KMS-11 (cell line): Measurements from ENCODE around the gene RNF133.

ENCODE experiments used
- H2AFZ ChIP-seq: fragments of 200-600 bp; sonication (generic); 2 replicates; pipeline ENCODE4 v1.6.1; 2016; ENCODE audit warnings: antibody characterized with exemption, mixed run types, low read depth
- H3K27ac ChIP-seq: fragments of 200-600 bp; sonication (generic); 2 replicates; pipeline ENCODE4 v1.6.1; 2016; ENCODE audit warnings: mild to moderate bottlenecking, mixed run types
- H3K27me3 ChIP-seq: fragments of 200-600 bp; sonication (generic); 2 replicates; pipeline ENCODE4 v1.6.1; 2017; ENCODE audit warnings: mild to moderate bottlenecking, low read depth, mixed run types, moderate library complexity; ENCODE audit not compliant: insufficient read depth
- H3K36me3 ChIP-seq: fragments of 200-600 bp; sonication (generic); 2 replicates; pipeline ENCODE4 v1.6.1; 2017; ENCODE audit warnings: mild to moderate bottlenecking, mixed run types; ENCODE audit not compliant: insufficient read depth
- H3K4me1 ChIP-seq: fragments of 200-600 bp; sonication (generic); 2 replicates; pipeline ENCODE4 v1.6.1; 2016; ENCODE audit warnings: mild to moderate bottlenecking, low read depth, mixed run types; ENCODE audit not compliant: poor library complexity, severe bottlenecking
- H3K4me2 ChIP-seq: fragments of 200-600 bp; sonication (generic); 2 replicates; pipeline ENCODE4 v1.7.0; 2016; ENCODE audit warnings: mild to moderate bottlenecking, mixed run types
- H3K4me3 ChIP-seq: fragments of 200-600 bp; sonication (generic); IDR thresholded peaks from 2 replicates; pipeline ENCODE4 v1.6.1; 2017; ENCODE audit warnings: low read depth, low read length, mixed read lengths; ENCODE audit not compliant: insufficient read depth
- H3K79me2 ChIP-seq: fragments of 200-600 bp; sonication (generic); 2 replicates; pipeline ENCODE4 v1.6.1; 2016; ENCODE audit warnings: low read depth, mixed run types; ENCODE audit not compliant: insufficient read depth
- H3K9ac ChIP-seq: fragments of 200-600 bp; sonication (generic); 2 replicates; pipeline ENCODE4 v1.6.1; 2016; ENCODE audit warnings: mild to moderate bottlenecking, mixed run types
- H4K20me1 ChIP-seq: fragments of 200-600 bp; sonication (generic); 2 replicates; pipeline ENCODE4 v1.6.1; 2016; ENCODE audit warnings: mild to moderate bottlenecking, mixed run types; ENCODE audit not compliant: insufficient read depth
- TF ChIP-seq, protein P1 (sequence below): fragments of 200-600 bp; sonication (generic); conservative IDR thresholded peaks from 2 replicates; pipeline ENCODE4 v1.6.1; 2017; ENCODE audit warnings: low read depth, mild to moderate bottlenecking, antibody characterized with exemption, low read length, moderate library complexity, mixed read lengths

The RNF133 gene

DNA sequence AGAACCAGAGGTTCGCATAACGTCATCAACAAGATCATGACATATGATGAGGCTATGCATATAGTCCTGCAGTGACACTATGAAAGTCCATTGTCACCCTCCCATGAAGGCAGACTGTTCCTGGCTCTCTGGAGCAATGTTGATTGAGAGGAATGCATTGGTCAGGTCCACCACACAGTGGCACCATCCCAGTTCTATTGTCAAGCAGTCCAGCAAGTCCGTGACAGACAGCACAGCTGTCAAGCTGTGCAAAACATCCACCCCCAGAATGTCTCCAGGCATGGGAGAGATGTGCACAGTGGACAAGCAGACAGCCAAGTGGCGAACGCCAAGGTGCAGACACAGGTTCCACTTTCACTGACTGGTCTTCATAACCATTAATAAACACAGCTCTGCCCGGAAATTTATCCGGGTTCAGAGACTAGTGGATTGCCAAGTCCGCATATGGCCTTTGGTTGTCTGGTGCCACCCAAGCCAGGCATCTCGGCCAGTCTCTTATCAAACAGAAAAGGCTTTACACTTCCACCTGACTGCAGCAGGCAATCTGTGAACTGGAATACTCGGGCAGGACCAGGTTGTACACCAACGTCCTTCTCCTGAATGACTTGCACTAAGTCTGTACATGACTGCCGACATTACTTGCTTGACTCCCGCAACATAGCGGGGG, 7.2 kb downstream of the RNF133 start:
- no peak overlapping the region for H2AFZ ChIP-seq
- TF ChIP-seq, protein P1, sequence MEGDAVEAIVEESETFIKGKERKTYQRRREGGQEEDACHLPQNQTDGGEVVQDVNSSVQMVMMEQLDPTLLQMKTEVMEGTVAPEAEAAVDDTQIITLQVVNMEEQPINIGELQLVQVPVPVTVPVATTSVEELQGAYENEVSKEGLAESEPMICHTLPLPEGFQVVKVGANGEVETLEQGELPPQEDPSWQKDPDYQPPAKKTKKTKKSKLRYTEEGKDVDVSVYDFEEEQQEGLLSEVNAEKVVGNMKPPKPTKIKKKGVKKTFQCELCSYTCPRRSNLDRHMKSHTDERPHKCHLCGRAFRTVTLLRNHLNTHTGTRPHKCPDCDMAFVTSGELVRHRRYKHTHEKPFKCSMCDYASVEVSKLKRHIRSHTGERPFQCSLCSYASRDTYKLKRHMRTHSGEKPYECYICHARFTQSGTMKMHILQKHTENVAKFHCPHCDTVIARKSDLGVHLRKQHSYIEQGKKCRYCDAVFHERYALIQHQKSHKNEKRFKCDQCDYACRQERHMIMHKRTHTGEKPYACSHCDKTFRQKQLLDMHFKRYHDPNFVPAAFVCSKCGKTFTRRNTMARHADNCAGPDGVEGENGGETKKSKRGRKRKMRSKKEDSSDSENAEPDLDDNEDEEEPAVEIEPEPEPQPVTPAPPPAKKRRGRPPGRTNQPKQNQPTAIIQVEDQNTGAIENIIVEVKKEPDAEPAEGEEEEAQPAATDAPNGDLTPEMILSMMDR, result no peak
- H3K27me3 ChIP-seq, result no peaks in the 10 kb centered on the region
- no peaks in the 10 kb centered on the region for H3K36me3 ChIP-seq
- no peak overlapping the region for H3K9ac ChIP-seq
- H3K79me2 ChIP-seq, result no peaks in the 10 kb centered on the region
- H3K4me3 ChIP-seq, result no peak overlapping the region
- H4K20me1 ChIP-seq, result no peaks in the 10 kb centered on the region
- no peaks in the 10 kb centered on the region for H3K4me1 ChIP-seq
- no peak overlapping the region for H3K27ac ChIP-seq
- no peak overlapping the region for H3K4me2 ChIP-seq

DNA sequence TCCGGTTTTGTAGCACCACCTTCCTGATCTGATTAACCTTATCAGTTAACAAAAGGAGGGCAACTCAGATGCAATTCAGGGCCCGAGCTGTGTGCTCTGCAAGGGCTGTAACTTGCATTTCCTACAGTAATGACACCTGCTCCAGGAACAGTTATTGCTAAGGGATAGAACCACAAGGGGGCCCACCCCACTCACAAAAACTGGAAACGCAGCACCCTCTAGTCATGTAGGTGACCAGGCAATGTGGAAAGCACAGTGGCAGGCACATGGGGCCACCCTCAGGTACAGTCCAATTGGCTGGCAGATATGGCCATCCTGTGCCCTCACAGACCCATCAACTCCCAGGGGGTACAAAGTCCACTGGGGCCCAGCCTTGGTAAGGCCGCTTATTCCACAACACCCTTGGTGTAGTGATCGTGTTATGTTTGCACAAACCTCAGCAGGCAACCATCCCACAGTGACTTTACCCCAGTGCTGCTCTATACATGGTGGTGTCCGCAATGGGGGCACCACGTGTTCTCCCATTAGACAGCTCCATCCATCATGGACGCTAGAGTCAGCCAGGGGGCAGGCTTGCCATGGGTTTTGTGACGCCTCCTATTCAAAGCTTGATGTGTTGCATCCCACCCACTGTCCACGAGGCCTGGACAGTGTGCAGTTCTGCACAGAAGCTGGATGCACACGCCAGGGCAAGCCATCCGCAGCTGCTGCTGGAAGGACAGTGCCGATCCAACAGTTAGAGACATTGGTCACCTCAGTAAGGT, 9.4 kb downstream of the RNF133 start:
- H2AFZ ChIP-seq, result no peak overlapping the region
- H3K79me2 ChIP-seq, result no peaks in the 10 kb centered on the region
- TF ChIP-seq, protein P1, result no peak
- no peaks in the 10 kb centered on the region for H3K4me1 ChIP-seq
- H3K27me3 ChIP-seq, result no peaks in the 10 kb centered on the region
- H3K4me3 ChIP-seq, result no peak overlapping the region
- no peaks in the 10 kb centered on the region for H3K36me3 ChIP-seq
- H4K20me1 ChIP-seq, result no peaks in the 10 kb centered on the region
- no peak overlapping the region for H3K27ac ChIP-seq
- H3K4me2 ChIP-seq, result no peak overlapping the region
- H3K9ac ChIP-seq, result no peak overlapping the region

DNA sequence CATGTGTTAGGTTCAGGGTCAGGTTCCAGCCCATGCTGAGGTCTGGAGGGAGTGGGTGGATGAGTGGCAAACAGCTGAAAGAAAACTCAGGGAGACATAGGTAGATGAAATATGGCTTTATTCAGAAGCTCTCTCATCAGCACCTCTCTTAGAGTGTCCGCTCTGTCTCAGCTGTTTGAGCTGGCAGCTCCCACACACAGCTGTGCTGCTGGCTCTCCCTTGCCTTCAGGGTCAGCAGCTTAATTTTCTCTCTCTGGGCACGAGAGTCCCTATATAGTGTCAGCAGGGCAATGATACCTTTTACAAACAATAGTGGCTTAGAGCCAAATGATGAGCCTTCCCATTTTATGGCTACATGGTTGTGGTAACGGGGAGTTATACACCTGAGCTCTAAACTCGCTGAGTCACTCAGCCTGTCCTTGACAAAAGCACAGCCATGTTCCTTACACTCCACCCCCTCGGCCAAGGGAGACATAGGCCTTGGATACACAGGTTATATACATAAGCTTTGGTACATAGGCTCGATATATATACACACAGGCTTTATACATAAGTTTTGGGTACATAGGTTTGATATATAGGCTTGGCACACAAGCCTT, 10.4 kb downstream of the RNF133 start:
- no peak overlapping the region for H3K9ac ChIP-seq
- TF ChIP-seq, protein P1, result no peak
- H4K20me1 ChIP-seq, result no peaks in the 10 kb centered on the region
- no peaks in the 10 kb centered on the region for H3K79me2 ChIP-seq
- no peaks in the 10 kb centered on the region for H3K27me3 ChIP-seq
- H3K4me3 ChIP-seq, result no peak overlapping the region
- no peak overlapping the region for H3K4me2 ChIP-seq
- H3K36me3 ChIP-seq, result no peaks in the 10 kb centered on the region
- no peaks in the 10 kb centered on the region for H3K4me1 ChIP-seq
- no peak overlapping the region for H2AFZ ChIP-seq
- H3K27ac ChIP-seq, result no peak overlapping the region

DNA sequence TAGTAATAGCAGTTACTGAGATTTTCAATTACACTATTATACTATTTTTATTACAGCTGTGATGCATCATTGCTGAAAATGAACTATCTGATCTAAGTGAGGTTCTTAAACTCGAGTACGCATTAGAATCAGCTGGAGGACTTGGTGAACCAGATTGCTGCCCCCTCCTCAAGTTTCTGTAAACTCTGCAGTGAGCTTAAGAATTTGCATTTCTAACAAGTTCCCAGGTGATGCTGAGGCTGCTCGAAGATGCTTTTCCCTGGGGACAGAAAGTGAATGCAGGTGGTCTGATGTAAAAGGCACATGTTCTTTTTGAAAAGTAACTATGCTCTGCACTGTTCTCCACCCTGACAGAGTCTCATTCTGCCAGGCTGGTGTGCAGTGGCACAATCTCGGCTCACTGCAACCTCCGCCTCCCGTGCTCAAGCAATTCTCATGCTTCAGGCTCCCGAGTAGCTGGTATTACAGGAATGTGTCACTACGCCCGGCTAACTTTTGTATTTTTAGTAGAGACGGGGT, 12.5 kb downstream of the RNF133 start:
- Histone ChIP-seq H3K4me3 (no peak overlapping the region), H3K36me3 (no peaks in the 10 kb centered on the region), H3K79me2 (no peaks in the 10 kb centered on the region), H3K9ac (no peak overlapping the region), H3K27ac (no peak overlapping the region), H2AFZ (no peak overlapping the region), H3K27me3 (no peaks in the 10 kb centered on the region), H3K4me2 (no peak overlapping the region), H3K4me1 (no peaks in the 10 kb centered on the region), H4K20me1 (no peaks in the 10 kb centered on the region)
- TF ChIP-seq, protein P1, result no peak
